DND-41 (cell line): ENCODE measurements around the gene GLB1L3.
"Not testable (repeated sequence)": the region's sequence is repeated elsewhere in the genome, so short reads cannot be mapped to it uniquely, and the experiment has no call there.

ENCODE experiments used
- CTCF ChIP-seq: IDR thresholded peaks from 2 replicates; pipeline ENCODE4 v1.5.1; 2012; ENCODE audit warnings: borderline replicate concordance, low read length, moderate library complexity, mild to moderate bottlenecking; ENCODE audit not compliant: poor library complexity, severe bottlenecking; ENCODE audit errors: extremely low read depth
- EZH2 ChIP-seq: IDR thresholded peaks from 3 replicates; pipeline ENCODE4 v1.6.1; 2012; ENCODE audit warnings: borderline replicate concordance, low read depth, mild to moderate bottlenecking, moderate library complexity, low read length, inconsistent platforms; ENCODE audit not compliant: severe bottlenecking

DNA sequence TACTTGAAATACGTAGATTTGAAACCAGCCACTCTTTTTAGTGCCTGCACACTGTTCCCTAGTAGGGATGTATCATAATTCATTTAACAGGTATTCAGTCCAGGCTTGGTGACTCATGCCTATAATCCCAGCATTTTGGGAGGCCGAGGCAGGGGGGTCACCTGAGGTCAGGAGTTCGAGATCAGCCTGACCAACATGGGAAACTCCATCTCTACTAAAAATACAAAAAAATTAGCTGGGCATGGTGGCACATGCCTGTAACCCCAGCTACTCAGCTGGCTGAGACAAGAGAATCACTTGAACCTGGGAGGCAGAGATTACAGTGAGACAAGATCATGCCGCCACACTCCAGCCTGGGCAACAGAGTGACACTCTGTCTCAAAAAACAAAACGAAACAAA, 8.2 kb downstream of the GLB1L3 start:
- not testable (repeated sequence) for TF ChIP-seq CTCF, EZH2
